ENCODE results near the gene TXNRD2. TPM values are rescaled to one million over a fixed set of nuclear protein-coding genes. Genes with fewer than 3 reads are reported as not detected.

TXNRD2 gene
- total RNA-seq, 1 experiment from 2014 or later: 22.9 TPM

DNA sequence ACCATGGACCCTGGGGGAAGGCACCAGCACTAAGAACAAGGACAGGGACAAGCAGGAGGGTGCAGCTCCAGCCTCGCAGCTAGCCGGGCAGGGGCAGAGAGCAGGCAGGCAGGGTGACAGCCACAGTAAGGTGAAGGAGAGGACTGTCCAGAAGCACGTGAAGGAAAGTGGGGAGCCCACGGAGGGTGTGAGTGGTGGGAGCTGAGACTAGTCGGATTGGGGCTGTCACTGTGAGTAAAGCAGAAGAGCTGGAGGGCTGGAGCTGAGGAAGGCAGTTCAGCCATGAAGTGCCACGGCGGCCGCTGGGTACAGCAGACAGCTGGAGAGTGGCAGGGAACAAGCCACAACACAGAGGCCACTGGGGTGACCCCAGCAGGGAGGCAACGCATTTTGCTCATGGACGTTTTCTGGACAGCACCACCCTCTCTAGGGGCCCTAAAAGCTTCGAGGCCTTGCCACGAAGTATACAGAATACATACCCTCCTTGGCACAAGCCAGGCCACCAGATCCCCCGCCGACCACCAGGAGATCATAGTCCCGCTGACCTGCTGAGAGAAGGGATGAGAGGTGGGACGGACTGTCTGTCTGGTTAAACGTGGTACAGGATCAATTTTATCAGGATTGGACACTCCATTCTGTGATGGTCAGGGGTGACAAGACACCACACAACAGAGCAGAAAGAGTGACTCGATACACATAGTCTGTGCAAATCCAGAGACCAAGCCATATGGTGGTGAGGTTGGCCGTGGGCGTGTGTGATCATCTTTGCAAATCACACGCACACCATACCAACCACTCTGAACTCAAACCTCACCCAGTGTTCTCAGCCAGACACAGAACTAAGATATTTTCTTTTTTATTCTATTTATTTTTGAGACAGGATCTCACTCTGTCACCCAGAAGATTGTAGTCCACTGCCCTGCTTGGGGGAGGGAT lies 10.8 kb downstream of the TXNRD2 start:
- no peaks in the 10 kb centered on the region for H3K79me1 ChIP-seq (ENCODE audit: insufficient read depth, low read depth, low read length, poor library complexity, severe bottlenecking)
- H3K36me3 Mint-ChIP-seq (ENCODE audit: insufficient read depth in 1 of 3, low read depth in 3 of 3): peaks cover 6 to 11% (median 8%) of the 10 kb centered on the region in 3 experiments; a peak in 6 of 7 replicates
- H3K56ac ChIP-seq (ENCODE audit: insufficient read length, low read depth, low read length): no peak overlapping the region
- no peak overlapping the region for H2BK20ac ChIP-seq (ENCODE audit: low read depth, low read length, poor library complexity, severe bottlenecking)
- peaks cover 2% of the 10 kb centered on the region; the same call in 1 of the 2 replicates for H3K27me3 Mint-ChIP-seq (ENCODE audit: low read depth)
- H4K20me1 ChIP-seq (ENCODE audit: control insufficient read depth, insufficient read depth, insufficient read length): peaks cover 3% of the 10 kb centered on the region
- no peaks in the 10 kb centered on the region for H3K79me2 ChIP-seq (ENCODE audit: insufficient read depth, low read length)
- H4K91ac ChIP-seq (ENCODE audit: insufficient read length, low read depth, low read length): no peak overlapping the region
- TF ChIP-seq, protein P1, sequence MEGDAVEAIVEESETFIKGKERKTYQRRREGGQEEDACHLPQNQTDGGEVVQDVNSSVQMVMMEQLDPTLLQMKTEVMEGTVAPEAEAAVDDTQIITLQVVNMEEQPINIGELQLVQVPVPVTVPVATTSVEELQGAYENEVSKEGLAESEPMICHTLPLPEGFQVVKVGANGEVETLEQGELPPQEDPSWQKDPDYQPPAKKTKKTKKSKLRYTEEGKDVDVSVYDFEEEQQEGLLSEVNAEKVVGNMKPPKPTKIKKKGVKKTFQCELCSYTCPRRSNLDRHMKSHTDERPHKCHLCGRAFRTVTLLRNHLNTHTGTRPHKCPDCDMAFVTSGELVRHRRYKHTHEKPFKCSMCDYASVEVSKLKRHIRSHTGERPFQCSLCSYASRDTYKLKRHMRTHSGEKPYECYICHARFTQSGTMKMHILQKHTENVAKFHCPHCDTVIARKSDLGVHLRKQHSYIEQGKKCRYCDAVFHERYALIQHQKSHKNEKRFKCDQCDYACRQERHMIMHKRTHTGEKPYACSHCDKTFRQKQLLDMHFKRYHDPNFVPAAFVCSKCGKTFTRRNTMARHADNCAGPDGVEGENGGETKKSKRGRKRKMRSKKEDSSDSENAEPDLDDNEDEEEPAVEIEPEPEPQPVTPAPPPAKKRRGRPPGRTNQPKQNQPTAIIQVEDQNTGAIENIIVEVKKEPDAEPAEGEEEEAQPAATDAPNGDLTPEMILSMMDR (conservative IDR thresholded peaks at IDR 0.05): no peak
- H2AK5ac ChIP-seq (ENCODE audit: insufficient read length, low read length): no peak overlapping the region
- no peak overlapping the region for H3K27ac ChIP-seq (ENCODE audit: insufficient read length, low read depth, low read length)
- H3K23ac ChIP-seq (ENCODE audit: insufficient read length, low read depth, low read length): no peak overlapping the region
- H3K4me1 Mint-ChIP-seq: no peaks in the 10 kb centered on the region
- no peak overlapping the region for H3K18ac ChIP-seq (ENCODE audit: insufficient read length, low read depth, low read length)
- no peak for DNase-seq
- H3K4me2 ChIP-seq (ENCODE audit: insufficient read depth, insufficient read length, low read length): no peak overlapping the region
- no peak overlapping the region for H3T11ph ChIP-seq (ENCODE audit: low read length)
- H2BK15ac ChIP-seq (ENCODE audit: low read depth, low read length): no peak overlapping the region
- H3K4me3 Mint-ChIP-seq: no peak overlapping the region
- WGBS (ENCODE audit: extremely low coverage, insufficient read length, low lambda C conversion rate): no CpG with 5 or more reads among the region's 21 CpGs
- H3K4ac ChIP-seq (ENCODE audit: low read depth, low read length): no peak overlapping the region
- no peaks in the 10 kb centered on the region for H3K23me2 ChIP-seq (ENCODE audit: insufficient read length, low read depth, low read length, poor library complexity, severe bottlenecking)
- no peaks in the 10 kb centered on the region; the same call in 1 of the 2 replicates for H3K27me3 ChIP-seq (ENCODE audit: insufficient read depth, low read length)
- no peak overlapping the region for H3K14ac ChIP-seq (ENCODE audit: insufficient read depth, low read length)
- H3K9ac ChIP-seq (ENCODE audit: extremely low read depth, insufficient read length, low read length): no peak overlapping the region
- H3K4me1 ChIP-seq (ENCODE audit: insufficient read depth, low read length): no peaks in the 10 kb centered on the region
- peak overlapping the region in 1 of 3 experiments; percentile 22; a peak in 1 of 7 replicates for H3K27ac Mint-ChIP-seq
- peaks cover 8 to 9% of the 10 kb centered on the region in 2 experiments for H3K9me3 Mint-ChIP-seq
- no peak overlapping the region for H2BK120ac ChIP-seq (ENCODE audit: low read depth, low read length, poor library complexity, severe bottlenecking)
- no peak overlapping the region for H4K8ac ChIP-seq (replicated peaks; ENCODE audit: insufficient read length, low read depth, low read length)
- no peaks in the 10 kb centered on the region for H3K9me3 ChIP-seq (ENCODE audit: control insufficient read depth, low read depth, low read length)
- H2AFZ ChIP-seq (ENCODE audit: low read length): no peak overlapping the region
- no peak overlapping the region for H2BK5ac ChIP-seq (ENCODE audit: insufficient read length, low read length)
- no peak overlapping the region for H2BK12ac ChIP-seq (ENCODE audit: insufficient read length, low read depth, low read length)
- no peak overlapping the region for H4K5ac ChIP-seq (ENCODE audit: insufficient read length, low read depth, low read length)
